Thyroid gland (tissue), 4 donors: ENCODE results near the gene SMARCA4. TPM values are rescaled to one million over a fixed set of nuclear protein-coding genes. Genes with fewer than 3 reads are reported as not detected.

Source experiments
- DNase-seq, 2 donors: peaks; one replicate each; pipeline ENCODE4 v3.0.0-alpha.2; 2019
- H3K27ac ChIP-seq, 3 donors: fragments of 200-600 bp; sonication (generic); 1 replicate in 2 of 3; 2 replicates in 1 of 3; pipeline ENCODE4 v1.5.1; 2016 to 2019; ENCODE audit warnings: mild to moderate bottlenecking in 1 of 3, moderate library complexity in 1 of 3
- H3K27me3 ChIP-seq: fragments of 200-600 bp; sonication (generic); one replicate; pipeline ENCODE4 v1.5.1; 2019
- H3K36me3 ChIP-seq, 2 donors: fragments of 200-600 bp; sonication (generic); one replicate each; pipeline ENCODE4 v1.5.1; 2016 to 2019
- H3K4me1 ChIP-seq, 2 donors: fragments of 200-600 bp; sonication (generic); one replicate each; pipeline ENCODE4 v1.5.1; 2017 to 2019
- H3K4me3 ChIP-seq, 3 donors: fragments of 200-600 bp; sonication (generic); replicated peaks in 1 of 3; 1 replicate in 2 of 3; 2 replicates in 1 of 3; pipeline ENCODE4 v1.5.1; 2016; ENCODE audit warnings: mild to moderate bottlenecking in 1 of 3
- H3K9me3 ChIP-seq: fragments of 200-600 bp; sonication (generic); one replicate; pipeline ENCODE4 v1.5.1; 2017
- CTCF ChIP-seq, 6 experiments: fragments of 200-600 bp in 3 of 6; fragments of 450-650 bp in 3 of 6; sonication (generic) in 3 of 6; IDR thresholded peaks; one replicate each; pipeline ENCODE4 v1.5.1; 2016 to 2019; ENCODE audit warnings: antibody characterized with exemption in 6 of 6, mild to moderate bottlenecking in 2 of 6, inconsistent platforms in 1 of 6, moderate library complexity in 1 of 6
- POLR2A ChIP-seq, 2 donors: fragments of 450-650 bp; IDR thresholded peaks; one replicate each; pipeline ENCODE4 v1.6.1; 2017; ENCODE audit warnings: antibody characterized with exemption in 2 of 2, mild to moderate bottlenecking in 2 of 2, moderate library complexity in 1 of 2
- WGBS, 2 donors: methylation state at CpG; one replicate each; pipeline ENCODE4 v1.1.5; 2017; 5-methylcytosine and 5-hydroxymethylcytosine counted together
- intact Hi-C: fragments of 100-400 bp; cut with DNase I; formaldehyde crosslinking; loops from one replicate; pipeline ENCODE4 v1.15.1; 2023
- total RNA-seq, 4 donors: library from RNA; depleted of rRNA; stranded (reverse); fragments of >200 nt; gene quantifications; one replicate each; pipeline ENCODE4 v1.2.3, GENCODE V29; 2016

Gene SMARCA4
- total RNA-seq, 4 donors from 2014 or later = 49.4 to 108 (median 89.0) TPM

- Histone ChIP-seq H3K27ac (no peak overlapping the region), H3K36me3 (peaks cover 26 to 31% of the 10 kb centered on the region in 2 donors), H3K4me3 (no peak overlapping the region), H3K27me3 (no peaks in the 10 kb centered on the region), H3K4me1 (peaks cover 0 to 5% of the 10 kb centered on the region in 2 donors), H3K9me3 (no peaks in the 10 kb centered on the region)
- DNase-seq = no peak
- TF ChIP-seq POLR2A (IDR thresholded peaks at IDR 0.05) (no peak), CTCF (IDR thresholded peaks at IDR 0.05) (no peak)
- intact Hi-C loops = no loop called here
- WGBS, 2 donors = 90 to 98% methylated on average over 13 of the region's 13 CpGs
Measured at GRCh38 chr19:11041966-11042627, 81.3 kb downstream of the SMARCA4 start.

- no peak for DNase-seq
- intact Hi-C loops = no loop called here
Measured at GRCh38 chr19:11044431-11044830, 83.6 kb downstream of the SMARCA4 start.

DNA sequence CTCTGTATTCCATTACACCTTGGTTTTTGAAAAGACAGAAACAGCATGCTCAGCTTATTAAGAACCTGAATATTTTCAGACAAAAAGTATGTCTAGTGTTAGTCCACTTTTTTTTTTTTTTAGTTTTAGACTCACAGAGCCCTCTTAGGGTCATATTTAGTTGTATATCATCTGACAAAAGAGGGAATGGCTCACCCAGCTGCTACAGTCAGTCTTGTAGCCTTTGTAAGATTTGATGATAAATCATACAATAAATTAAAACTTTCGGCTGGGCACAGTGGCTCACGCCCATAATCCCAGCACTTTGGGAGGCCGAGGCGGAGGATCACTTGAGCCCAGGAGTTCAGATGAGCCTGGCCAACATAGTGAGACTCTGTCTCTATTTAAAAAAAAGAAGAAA is 84.7 kb downstream of the SMARCA4 start:
- H3K27me3 ChIP-seq = no peaks in the 10 kb centered on the region
- 100% methylated on average over 4 of the region's 4 CpGs for WGBS, 2 donors
- intact Hi-C loops = no loop called here
- no peak for DNase-seq
- no peak overlapping the region for H3K27ac ChIP-seq
- TF ChIP-seq POLR2A (IDR thresholded peaks at IDR 0.05) (no peak), CTCF (IDR thresholded peaks at IDR 0.05) (no peak)
- H3K9me3 ChIP-seq = no peaks in the 10 kb centered on the region
- peaks cover 11 to 28% of the 10 kb centered on the region in 2 donors for H3K36me3 ChIP-seq
- H3K4me1 ChIP-seq = peaks cover 5 to 16% of the 10 kb centered on the region in 2 donors
- H3K4me3 ChIP-seq = no peak overlapping the region

More at GRCh38 chr19:11044431-11044830, 83.6 kb downstream of the SMARCA4 start:
- Histone ChIP-seq H3K36me3 (peaks cover 11 to 28% of the 10 kb centered on the region in 2 donors), H3K4me3 (no peak overlapping the region), H3K4me1 (peaks cover 0 to 5% of the 10 kb centered on the region in 2 donors), H3K27me3 (no peaks in the 10 kb centered on the region), H3K9me3 (no peaks in the 10 kb centered on the region), H3K27ac (no peak overlapping the region)
- TF ChIP-seq CTCF (IDR thresholded peaks at IDR 0.05) = no peak
- TF ChIP-seq POLR2A (IDR thresholded peaks at IDR 0.05) = no peak
- 94% methylated on average over 10 of the region's 10 CpGs for WGBS, 2 donors

DNA sequence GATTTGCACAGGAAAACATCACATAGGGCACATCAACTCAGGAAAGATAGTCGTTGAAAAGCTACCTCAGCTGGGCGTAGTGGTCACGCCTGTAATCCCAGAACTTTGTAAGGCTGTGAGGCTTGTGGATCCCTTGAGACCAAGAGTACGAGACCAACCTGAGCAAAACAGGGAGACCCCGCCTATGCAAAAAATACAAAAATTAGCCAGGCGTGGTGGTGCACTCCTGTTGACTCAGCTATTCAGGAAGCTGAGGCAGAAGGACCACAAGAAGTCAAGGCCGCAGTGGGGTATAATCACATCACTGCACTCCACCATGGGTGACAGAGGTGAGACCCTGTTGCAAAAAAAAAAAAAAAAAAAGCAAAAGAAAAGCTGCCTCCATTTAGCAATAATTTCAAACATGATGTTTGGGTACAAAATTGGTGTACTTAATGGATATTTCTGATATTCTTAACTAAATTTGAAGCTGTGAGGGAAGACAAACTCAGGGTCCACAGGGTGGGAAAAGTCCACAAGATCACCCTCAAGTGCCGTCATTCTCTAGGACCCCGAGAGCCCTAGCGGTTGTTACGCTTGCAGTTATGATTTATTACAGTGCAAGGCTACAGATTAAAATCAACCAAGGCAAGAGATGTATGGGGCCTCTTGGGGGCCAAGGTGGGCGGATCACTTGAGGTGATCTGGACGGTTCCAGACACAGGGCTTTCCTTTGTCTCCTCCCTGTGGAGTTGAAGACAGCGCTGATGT is 86.0 kb downstream of the SMARCA4 start:
- peak overlapping the region in 1 of 3 donors; percentile 14 for H3K27ac ChIP-seq
- no peaks in the 10 kb centered on the region for H3K9me3 ChIP-seq
- TF ChIP-seq POLR2A (IDR thresholded peaks at IDR 0.05) (no peak), CTCF (IDR thresholded peaks at IDR 0.05) (no peak)
- H3K27me3 ChIP-seq = no peaks in the 10 kb centered on the region
- H3K4me1 ChIP-seq = peaks cover 12 to 28% of the 10 kb centered on the region in 2 donors
- DNase-seq = peak in 1 of 2 donors; percentile 17
- no peak overlapping the region for H3K4me3 ChIP-seq
- intact Hi-C loops = no loop called here
- 78% methylated on average over 14 of the region's 14 CpGs for WGBS, 2 donors
- H3K36me3 ChIP-seq = peaks cover 3 to 19% of the 10 kb centered on the region in 2 donors

DNA sequence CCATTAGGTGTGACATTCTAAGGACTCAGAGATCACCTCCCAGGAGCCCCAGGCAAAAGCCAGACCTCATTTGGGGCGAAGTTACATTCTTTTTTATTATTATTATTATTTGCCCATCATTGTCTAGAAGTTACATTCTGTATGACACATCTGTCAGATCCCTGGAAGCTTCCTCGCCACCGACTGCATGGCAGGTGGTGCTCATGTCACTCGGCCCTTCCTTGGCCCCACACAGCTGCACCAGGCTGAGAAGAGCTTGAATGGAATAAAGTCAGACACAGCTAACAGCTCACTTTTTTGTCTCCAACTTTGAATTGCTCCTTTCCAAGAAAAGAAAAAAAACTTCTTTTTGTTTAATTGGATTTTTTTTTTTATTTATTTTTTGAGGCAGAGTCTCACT is 87.0 kb downstream of the SMARCA4 start:
- H3K4me1 ChIP-seq = peaks cover 12 to 28% of the 10 kb centered on the region in 2 donors
- 97 to 99% methylated on average over 4 of the region's 4 CpGs for WGBS, 2 donors
- DNase-seq = no peak
- TF ChIP-seq POLR2A (IDR thresholded peaks at IDR 0.05) (no peak), CTCF (IDR thresholded peaks at IDR 0.05) (no peak)
- H3K36me3 ChIP-seq = peaks cover 0 to 12% of the 10 kb centered on the region in 2 donors
- no peak overlapping the region for H3K4me3 ChIP-seq
- H3K27ac ChIP-seq = no peak overlapping the region
- H3K9me3 ChIP-seq = no peaks in the 10 kb centered on the region
- intact Hi-C loops = no loop called here
- H3K27me3 ChIP-seq = no peaks in the 10 kb centered on the region
